MM.1S (cell line): ENCODE measurements around the gene TTC16.

Experiments used
- CTCF ChIP-seq: fragments of 300-600 bp; sonication (generic); IDR thresholded peaks from 2 replicates; pipeline ENCODE4 v1.5.1; 2016; ENCODE audit warnings: antibody characterized with exemption, low read length, mixed read lengths
- EZH2phosphoT487 ChIP-seq: fragments of 300-600 bp; sonication (generic); IDR thresholded peaks from 2 replicates; pipeline ENCODE4 v1.6.1; 2018; ENCODE audit warnings: antibody characterized with exemption, low read length

GRCh38 chr9:127698386-127698785 is 17.5 kb upstream of the TTC16 start:
- TF ChIP-seq EZH2phosphoT487 (no peak), CTCF (no peak)
